Activated naive CD4-positive, alpha-beta T cell treated with anti-CD3 and anti-CD28 coated beads for 36 hours (primary cell): ENCODE measurements around the gene HMOX2. TPM values are rescaled to one million over a fixed set of nuclear protein-coding genes. Genes with fewer than 3 reads are reported as not detected.

ENCODE experiments used
- CTCF ChIA-PET: fragments of 350-600 bp; sonication (Branson Sonifier 250); formaldehyde crosslinking; loops from one replicate; lab custom pipeline; 2021; ENCODE audit warnings: antibody characterized with exemption; lab: Charles Lee
- DNase-seq: peaks from one replicate; pipeline ENCODE4 v3.0.0-alpha.2; 2020
- H3K27ac Mint-ChIP-seq: one replicate; pipeline ENCODE4 v1.8.0; 2021; ENCODE audit warnings: mild to moderate bottlenecking, mixed read lengths
- H3K27me3 Mint-ChIP-seq: one replicate; pipeline ENCODE4 v1.8.0; 2021; ENCODE audit warnings: low read depth, mixed read lengths
- H3K36me3 Mint-ChIP-seq: one replicate; pipeline ENCODE4 v1.8.0; 2021; ENCODE audit warnings: low read depth, mixed read lengths
- H3K4me1 Mint-ChIP-seq: one replicate; pipeline ENCODE4 v1.8.0; 2021; ENCODE audit warnings: low read depth, mixed read lengths
- H3K4me3 Mint-ChIP-seq: one replicate; pipeline ENCODE4 v1.8.0; 2021; ENCODE audit warnings: mild to moderate bottlenecking, moderate library complexity, mixed read lengths
- H3K9me3 Mint-ChIP-seq: one replicate; pipeline ENCODE4 v1.8.0; 2021; ENCODE audit warnings: mixed read lengths
- intact Hi-C: fragments of 100-400 bp; cut with micrococcal nuclease; formaldehyde crosslinking; loops from one replicate; pipeline ENCODE4 v1.15.1; 2023
- total RNA-seq, 2 experiments: library from RNA; stranded (reverse); gene quantifications; one replicate each; pipeline ENCODE4 v1.2.3, GENCODE V29; 2021

HMOX2 gene
- total RNA-seq, result 10 to 100 TPM; 46.8 to 49.3 TPM

DNA sequence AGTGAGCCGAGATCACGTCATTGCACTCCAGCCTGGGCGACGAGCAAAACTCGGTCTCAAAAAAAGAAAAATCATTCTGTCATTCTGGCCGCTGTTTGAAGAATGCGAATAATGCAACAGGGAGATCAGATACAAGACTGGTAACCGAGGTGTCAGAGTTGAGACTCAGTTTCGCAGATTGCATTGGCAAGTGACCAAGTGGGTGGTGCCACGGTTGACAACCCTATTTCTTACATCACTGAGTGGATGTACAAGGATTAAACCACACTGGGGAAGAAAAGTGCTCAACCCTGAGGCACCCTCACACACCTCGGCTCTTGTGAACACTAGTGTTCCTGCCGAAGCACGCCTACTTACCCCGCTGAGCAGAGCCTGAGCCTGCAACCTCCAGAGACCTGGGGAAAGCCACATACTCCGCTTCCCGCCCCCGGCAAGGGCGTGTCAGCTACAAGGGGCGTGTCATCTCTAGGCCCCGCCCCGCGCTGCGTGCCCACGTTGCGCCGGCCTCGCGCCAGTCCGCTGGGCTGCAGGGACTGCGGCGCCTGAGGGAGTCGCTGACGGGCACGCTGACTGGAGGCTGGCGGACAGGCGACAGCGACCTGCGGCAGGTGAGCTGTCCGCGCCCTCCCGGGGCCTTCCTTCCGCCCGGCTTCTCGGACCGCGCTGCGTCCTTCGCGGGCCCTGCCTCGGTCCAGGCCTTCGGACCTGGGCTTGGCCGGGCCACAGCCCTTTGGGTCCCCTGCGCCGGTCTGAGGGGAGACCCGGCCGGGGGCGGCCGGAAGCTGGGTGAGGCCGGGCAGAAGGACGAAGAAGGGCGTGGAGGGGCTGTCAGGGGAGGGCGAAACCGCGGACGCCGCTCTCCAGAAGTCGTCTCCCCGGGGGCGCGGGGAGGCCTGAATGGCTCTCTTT lies at the start of gene HMOX2:
HMOX2 (plus strand) TSS at position 519 of the 909 bp plus-strand sequence. CDS start 29,127 bp downstream, outside the sequence.
- CTCF ChIA-PET, result interaction anchor here (0.5 to 5.4 kb wide), 10 partner anchors 9 to 183 kb away, joined by 3 to 32 read pairs (median 4); no protein-coding TSS in a partner anchor
- peaks cover 5% of the 10 kb centered on the region for H3K36me3 Mint-ChIP-seq
- H3K27ac Mint-ChIP-seq, result peak within 1 kb of the TSS; percentile 82
- intact Hi-C loops, result loop anchor here (1.0 to 5.0 kb wide), 10 partner anchors 29 to 482 kb away; partner anchors contain the start of genes CDIP1, DNAJA3, MGRN1 and NUDT16L1
- H3K9me3 Mint-ChIP-seq, result no peaks in the 10 kb centered on the region
- peak within 1 kb of the TSS; percentile 89 for H3K4me3 Mint-ChIP-seq
- peak; percentile 95 for DNase-seq
- H3K4me1 Mint-ChIP-seq, result peaks cover 42% of the 10 kb centered on the region
- no peaks in the 10 kb centered on the region for H3K27me3 Mint-ChIP-seq

GRCh38 chr16:4426722-4427372 lies 49.4 kb upstream of the HMOX2 start:
- H3K36me3 Mint-ChIP-seq, result peaks cover 32% of the 10 kb centered on the region
- intact Hi-C loops, result loop anchor here (5.0 kb wide), 1 partner anchor 420 kb away; the partner anchor contains the start of genes GLYR1 and UBN1
- CTCF ChIA-PET, result no interaction called here

GRCh38 chr16:4428500-4428899 lies 47.7 kb upstream of the HMOX2 start:
- Mint-ChIP-seq H3K9me3 (no peaks in the 10 kb centered on the region), H3K4me1 (peaks cover 48% of the 10 kb centered on the region), H3K4me3 (no peak overlapping the region), H3K36me3 (peaks cover 38% of the 10 kb centered on the region), H3K27ac (peak overlapping the region; percentile 32), H3K27me3 (no peaks in the 10 kb centered on the region)
- no peak for DNase-seq
- CTCF ChIA-PET, result no interaction called here
- intact Hi-C loops, result loop anchor here (5.0 kb wide), 1 partner anchor 419 kb away; the partner anchor contains the start of genes GLYR1 and UBN1

More at GRCh38 chr16:4426722-4427372, 49.4 kb upstream of the HMOX2 start:
- no peaks in the 10 kb centered on the region for H3K27me3 Mint-ChIP-seq
- H3K4me3 Mint-ChIP-seq, result peak overlapping the region; percentile 99
- H3K9me3 Mint-ChIP-seq, result no peaks in the 10 kb centered on the region
- H3K27ac Mint-ChIP-seq, result peak overlapping the region; percentile 100
- no peak for DNase-seq
- peaks cover 44% of the 10 kb centered on the region for H3K4me1 Mint-ChIP-seq

- DNase-seq, result no peak
- Mint-ChIP-seq H3K27ac (no peak overlapping the region), H3K27me3 (no peaks in the 10 kb centered on the region), H3K4me1 (peaks cover 52% of the 10 kb centered on the region), H3K36me3 (peaks cover 51% of the 10 kb centered on the region), H3K9me3 (no peaks in the 10 kb centered on the region), H3K4me3 (no peak overlapping the region)
- intact Hi-C loops, result no loop called here
- CTCF ChIA-PET, result no interaction called here
Measured at GRCh38 chr16:4431023-4431422, 45.2 kb upstream of the HMOX2 start.

DNA sequence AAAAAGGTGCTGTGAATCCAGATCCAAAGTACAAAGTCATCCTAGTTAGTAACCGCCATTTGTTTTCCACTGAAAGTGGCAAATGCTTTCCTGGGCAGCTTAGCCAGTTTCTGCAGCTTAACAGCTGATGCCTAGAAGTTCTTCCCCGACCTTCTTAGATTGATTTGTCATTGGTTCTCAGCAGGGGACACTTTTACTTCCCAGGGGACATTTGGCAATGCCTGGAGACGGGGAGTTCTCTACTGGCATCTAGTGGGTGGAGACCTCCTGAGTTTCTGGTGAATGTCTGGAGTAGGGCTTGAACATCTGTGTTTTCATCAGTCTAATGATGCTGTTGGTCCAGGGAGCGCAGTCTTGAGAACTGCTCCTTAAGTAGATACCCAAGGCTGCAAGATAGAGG lies 43.0 kb upstream of the HMOX2 start:
- Mint-ChIP-seq H3K4me3 (no peak overlapping the region), H3K9me3 (no peaks in the 10 kb centered on the region), H3K27ac (peak overlapping the region; percentile 1), H3K36me3 (peaks cover 50% of the 10 kb centered on the region), H3K27me3 (no peaks in the 10 kb centered on the region), H3K4me1 (peaks cover 33% of the 10 kb centered on the region)
- CTCF ChIA-PET, result no interaction called here
- DNase-seq, result no peak
- intact Hi-C loops, result no loop called here

GRCh38 chr16:4433914-4434787 lies 42.0 kb upstream of the HMOX2 start:
- CTCF ChIA-PET, result no interaction called here

GRCh38 chr16:4435337-4436067 lies 40.7 kb upstream of the HMOX2 start:
- CTCF ChIA-PET, result interaction anchor here (1.2 kb wide), 1 partner anchor 33 kb away, joined by 3 read pairs; no protein-coding TSS in a partner anchor
- H3K4me3 Mint-ChIP-seq, result no peak overlapping the region
- H3K36me3 Mint-ChIP-seq, result peaks cover 49% of the 10 kb centered on the region
- H3K4me1 Mint-ChIP-seq, result peaks cover 21% of the 10 kb centered on the region
- no peaks in the 10 kb centered on the region for H3K9me3 Mint-ChIP-seq
- intact Hi-C loops, result no loop called here
- no peaks in the 10 kb centered on the region for H3K27me3 Mint-ChIP-seq
- no peak for DNase-seq
- H3K27ac Mint-ChIP-seq, result peak overlapping the region; percentile 7

More at GRCh38 chr16:4433914-4434787, 42.0 kb upstream of the HMOX2 start:
- intact Hi-C loops, result no loop called here
- no peak for DNase-seq
- peak overlapping the region; percentile 58 for H3K27ac Mint-ChIP-seq
- peaks cover 27% of the 10 kb centered on the region for H3K4me1 Mint-ChIP-seq
- no peaks in the 10 kb centered on the region for H3K9me3 Mint-ChIP-seq
- H3K27me3 Mint-ChIP-seq, result no peaks in the 10 kb centered on the region
- no peak overlapping the region for H3K4me3 Mint-ChIP-seq
- peaks cover 46% of the 10 kb centered on the region for H3K36me3 Mint-ChIP-seq

GRCh38 chr16:4437366-4437765 lies 38.8 kb upstream of the HMOX2 start:
- CTCF ChIA-PET, result interaction anchor here (0.7 to 1.7 kb wide), 4 partner anchors 34 to 1379 kb away, joined by 3 to 5 read pairs (median 3); no protein-coding TSS in a partner anchor
- H3K4me3 Mint-ChIP-seq, result no peak overlapping the region
- intact Hi-C loops, result no loop called here
- no peak overlapping the region for H3K27ac Mint-ChIP-seq
- peaks cover 47% of the 10 kb centered on the region for H3K36me3 Mint-ChIP-seq
- H3K27me3 Mint-ChIP-seq, result no peaks in the 10 kb centered on the region
- peaks cover 17% of the 10 kb centered on the region for H3K4me1 Mint-ChIP-seq
- H3K9me3 Mint-ChIP-seq, result no peaks in the 10 kb centered on the region
- DNase-seq, result no peak

- intact Hi-C loops, result no loop called here
- H3K36me3 Mint-ChIP-seq, result peaks cover 47% of the 10 kb centered on the region
- H3K9me3 Mint-ChIP-seq, result no peaks in the 10 kb centered on the region
- H3K27ac Mint-ChIP-seq, result no peak overlapping the region
- no peak for DNase-seq
- H3K4me3 Mint-ChIP-seq, result no peak overlapping the region
- peaks cover 1% of the 10 kb centered on the region for H3K4me1 Mint-ChIP-seq
- CTCF ChIA-PET, result no interaction called here
- H3K27me3 Mint-ChIP-seq, result no peaks in the 10 kb centered on the region
Measured at GRCh38 chr16:4442371-4442770, 33.8 kb upstream of the HMOX2 start.

DNA sequence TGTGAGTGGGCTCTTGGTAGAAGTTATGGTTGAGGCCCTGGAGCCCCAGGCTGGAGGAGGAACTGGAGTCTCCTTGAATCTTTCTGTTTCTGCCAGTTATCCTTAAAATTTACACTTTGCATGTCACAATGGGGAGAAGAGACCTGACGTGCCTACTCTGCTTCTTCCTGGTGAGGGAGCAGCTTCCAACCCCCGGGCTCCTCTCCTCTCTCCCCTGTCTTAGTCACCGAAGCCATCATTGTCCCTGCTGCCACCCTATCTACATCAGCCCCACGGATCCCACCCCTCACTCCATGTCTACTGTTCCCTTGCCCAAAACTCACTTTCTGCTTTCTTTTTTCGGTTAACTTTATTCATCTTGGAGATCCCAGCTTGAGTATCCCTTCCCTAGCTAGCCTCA lies 32.9 kb upstream of the HMOX2 start:
- Mint-ChIP-seq H3K36me3 (peaks cover 47% of the 10 kb centered on the region), H3K27ac (no peak overlapping the region), H3K4me1 (peaks cover 1% of the 10 kb centered on the region), H3K9me3 (no peaks in the 10 kb centered on the region), H3K4me3 (no peak overlapping the region), H3K27me3 (no peaks in the 10 kb centered on the region)
- no peak for DNase-seq
- CTCF ChIA-PET, result interaction anchor here (0.6 kb wide), 1 partner anchor 27 kb away, joined by 3 read pairs; no protein-coding TSS in a partner anchor
- intact Hi-C loops, result no loop called here

DNA sequence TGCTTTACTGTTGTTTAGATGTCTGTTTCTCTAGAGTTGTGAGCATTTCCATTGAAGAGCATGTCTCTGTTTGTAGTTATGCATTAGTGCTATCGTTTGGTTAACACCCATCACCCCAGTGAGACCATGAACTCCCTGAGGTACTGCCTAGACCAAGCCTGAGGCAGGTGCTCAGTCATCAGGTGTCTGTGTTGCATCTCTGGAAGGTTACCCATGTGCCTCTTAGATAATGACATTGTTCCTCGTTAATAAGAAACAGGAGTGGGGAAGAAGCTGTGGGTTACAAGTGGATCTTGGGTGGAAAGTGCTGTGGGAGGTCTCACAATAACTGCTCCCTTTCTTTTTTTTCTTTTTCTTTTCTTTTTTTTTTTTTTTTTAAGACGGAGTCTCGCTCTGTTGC lies 32.2 kb upstream of the HMOX2 start:
- Mint-ChIP-seq H3K4me3 (no peak overlapping the region), H3K36me3 (peaks cover 53% of the 10 kb centered on the region), H3K27ac (no peak overlapping the region), H3K27me3 (no peaks in the 10 kb centered on the region), H3K4me1 (peaks cover 1% of the 10 kb centered on the region), H3K9me3 (no peaks in the 10 kb centered on the region)
- no peak for DNase-seq
- intact Hi-C loops, result no loop called here
- CTCF ChIA-PET, result no interaction called here
